Glutamatergic neuron (in vitro differentiated cells): Measurements from ENCODE around the gene SPSB3. TPM values are rescaled to one million over a fixed set of nuclear protein-coding genes. Genes with fewer than 3 reads are reported as not detected.
A peak's percentile ranks its signal among the peaks of the same experiment; 100 is the strongest.
"Not testable (repeated sequence)": the region's sequence is repeated elsewhere in the genome, so short reads cannot be mapped to it uniquely, and the experiment has no call there.

ENCODE experiments used
- DNase-seq: peaks from one replicate; pipeline ENCODE4 v3.0.0; 2022
- H3K27ac Mint-ChIP-seq: one replicate; pipeline ENCODE4 v1.8.0; 2020; ENCODE audit warnings: mild to moderate bottlenecking, mixed read lengths, inconsistent platforms; ENCODE audit not compliant: unreplicated experiment
- H3K27me3 Mint-ChIP-seq: one replicate; pipeline ENCODE4 v1.8.0; 2020; ENCODE audit warnings: mild to moderate bottlenecking, moderate library complexity, mixed read lengths, inconsistent platforms; ENCODE audit not compliant: unreplicated experiment
- H3K36me3 Mint-ChIP-seq: one replicate; pipeline ENCODE4 v1.8.0; 2020; ENCODE audit warnings: mild to moderate bottlenecking, mixed read lengths, inconsistent platforms; ENCODE audit not compliant: unreplicated experiment
- H3K4me1 Mint-ChIP-seq: one replicate; pipeline ENCODE4 v1.8.0; 2020; ENCODE audit warnings: mild to moderate bottlenecking, low read depth, mixed read lengths, inconsistent platforms; ENCODE audit not compliant: unreplicated experiment
- H3K4me3 Mint-ChIP-seq: one replicate; pipeline ENCODE4 v1.8.0; 2020; ENCODE audit warnings: mild to moderate bottlenecking, mixed read lengths, inconsistent platforms; ENCODE audit not compliant: unreplicated experiment
- H3K9me3 Mint-ChIP-seq: one replicate; pipeline ENCODE4 v1.8.0; 2020; ENCODE audit warnings: mild to moderate bottlenecking, moderate library complexity, mixed read lengths, inconsistent platforms; ENCODE audit not compliant: unreplicated experiment
- total RNA-seq: library from RNA; stranded (reverse); fragmentation: NEBNext Ultra II Directional; extraction: Animal tissue kit (Norgen Biotek cat#: 25700); gene quantifications from one replicate; pipeline ENCODE4 v1.2.1, GENCODE V29; 2021; ENCODE audit not compliant: unreplicated experiment
- TF ChIP-seq, protein P1 (sequence below): fragments of 200-600 bp; sonication (generic); IDR thresholded peaks from one replicate; pipeline ENCODE4 v1.5.0; 2021; ENCODE audit not compliant: partially characterized antibody, unreplicated experiment

The SPSB3 gene
- total RNA-seq, 1 donor from 2014 or later: 80.4 TPM

DNA sequence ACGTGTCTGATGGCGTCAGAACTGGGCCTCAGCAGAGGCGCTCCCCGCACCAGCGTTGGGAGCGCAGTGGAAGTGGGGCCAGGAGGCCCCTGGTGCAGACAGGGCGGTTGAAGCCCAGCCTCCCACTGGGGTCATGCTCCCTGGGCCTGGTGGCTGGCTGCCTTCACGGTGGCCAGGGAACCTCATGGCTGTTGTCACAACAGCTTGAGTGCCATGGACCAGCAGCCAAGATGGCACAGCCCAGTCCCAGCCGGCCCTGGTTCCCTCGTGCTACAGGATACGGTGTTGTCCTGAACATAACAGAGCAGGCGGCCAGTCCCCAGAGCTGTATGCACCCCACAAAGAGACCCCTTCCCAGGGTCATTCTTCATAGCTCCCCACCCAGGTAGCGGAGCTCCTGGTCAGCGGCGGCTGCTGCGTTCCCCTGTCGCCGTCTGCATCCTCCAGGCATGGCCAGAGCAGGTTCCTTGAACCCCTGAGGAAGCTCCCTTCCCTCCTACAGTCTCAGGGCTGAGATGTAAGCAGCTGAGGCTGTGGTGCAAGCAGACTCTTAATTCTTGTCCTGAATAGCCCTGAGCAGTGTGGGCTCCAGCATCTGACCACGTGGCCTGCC lies 40.7 kb downstream of the SPSB3 start:
- Mint-ChIP-seq H3K27me3 (peaks cover 6% of the 10 kb centered on the region), H3K36me3 (peaks cover 7% of the 10 kb centered on the region), H3K4me3 (peak overlapping the region; percentile 56), H3K27ac (peak overlapping the region; percentile 52), H3K4me1 (no peaks in the 10 kb centered on the region), H3K9me3 (peaks cover 3% of the 10 kb centered on the region)
- DNase-seq: peak; percentile 12
- TF ChIP-seq, protein P1, sequence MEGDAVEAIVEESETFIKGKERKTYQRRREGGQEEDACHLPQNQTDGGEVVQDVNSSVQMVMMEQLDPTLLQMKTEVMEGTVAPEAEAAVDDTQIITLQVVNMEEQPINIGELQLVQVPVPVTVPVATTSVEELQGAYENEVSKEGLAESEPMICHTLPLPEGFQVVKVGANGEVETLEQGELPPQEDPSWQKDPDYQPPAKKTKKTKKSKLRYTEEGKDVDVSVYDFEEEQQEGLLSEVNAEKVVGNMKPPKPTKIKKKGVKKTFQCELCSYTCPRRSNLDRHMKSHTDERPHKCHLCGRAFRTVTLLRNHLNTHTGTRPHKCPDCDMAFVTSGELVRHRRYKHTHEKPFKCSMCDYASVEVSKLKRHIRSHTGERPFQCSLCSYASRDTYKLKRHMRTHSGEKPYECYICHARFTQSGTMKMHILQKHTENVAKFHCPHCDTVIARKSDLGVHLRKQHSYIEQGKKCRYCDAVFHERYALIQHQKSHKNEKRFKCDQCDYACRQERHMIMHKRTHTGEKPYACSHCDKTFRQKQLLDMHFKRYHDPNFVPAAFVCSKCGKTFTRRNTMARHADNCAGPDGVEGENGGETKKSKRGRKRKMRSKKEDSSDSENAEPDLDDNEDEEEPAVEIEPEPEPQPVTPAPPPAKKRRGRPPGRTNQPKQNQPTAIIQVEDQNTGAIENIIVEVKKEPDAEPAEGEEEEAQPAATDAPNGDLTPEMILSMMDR: no peak

DNA sequence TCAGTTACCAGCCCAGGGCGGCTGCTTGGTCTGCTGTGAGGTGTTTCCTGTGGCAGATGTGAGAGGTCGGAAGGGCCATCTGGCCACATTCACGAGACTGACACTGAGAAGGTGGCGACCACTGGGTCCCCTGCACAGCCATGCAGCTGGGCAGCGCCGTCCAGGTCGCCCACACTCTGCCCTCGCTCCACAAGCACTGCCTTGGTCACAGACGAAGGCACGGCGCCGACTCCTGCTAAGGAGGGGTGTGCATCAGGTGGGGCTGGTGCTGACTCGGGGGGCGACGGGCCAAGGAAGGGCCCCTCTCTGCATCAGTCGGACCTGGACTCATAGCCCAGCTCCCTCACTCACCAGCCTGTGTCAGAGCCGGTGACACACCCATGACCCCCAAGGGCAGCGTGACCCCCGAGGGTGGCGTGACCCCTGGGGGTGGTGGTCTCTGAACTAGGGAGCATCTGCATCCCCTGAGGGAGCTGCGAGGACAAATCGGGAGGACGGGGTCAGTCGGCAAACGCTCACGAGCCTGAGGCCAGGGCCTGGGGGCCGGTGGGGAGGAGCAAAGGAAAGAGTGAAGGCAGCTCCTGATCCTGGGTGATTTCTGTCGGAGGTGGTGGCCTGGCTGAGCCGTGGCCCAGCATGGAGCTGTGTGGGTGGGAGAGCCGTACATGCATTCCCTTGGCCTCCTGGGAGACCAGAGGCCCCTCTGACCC lies 41.4 kb downstream of the SPSB3 start:
- peaks cover 3% of the 10 kb centered on the region for H3K9me3 Mint-ChIP-seq
- TF ChIP-seq, protein P1: no peak
- DNase-seq: no peak
- peaks cover 6% of the 10 kb centered on the region for H3K27me3 Mint-ChIP-seq
- peaks cover 7% of the 10 kb centered on the region for H3K36me3 Mint-ChIP-seq
- H3K4me3 Mint-ChIP-seq: peak overlapping the region; percentile 56
- no peaks in the 10 kb centered on the region for H3K4me1 Mint-ChIP-seq
- H3K27ac Mint-ChIP-seq: no peak overlapping the region

DNA sequence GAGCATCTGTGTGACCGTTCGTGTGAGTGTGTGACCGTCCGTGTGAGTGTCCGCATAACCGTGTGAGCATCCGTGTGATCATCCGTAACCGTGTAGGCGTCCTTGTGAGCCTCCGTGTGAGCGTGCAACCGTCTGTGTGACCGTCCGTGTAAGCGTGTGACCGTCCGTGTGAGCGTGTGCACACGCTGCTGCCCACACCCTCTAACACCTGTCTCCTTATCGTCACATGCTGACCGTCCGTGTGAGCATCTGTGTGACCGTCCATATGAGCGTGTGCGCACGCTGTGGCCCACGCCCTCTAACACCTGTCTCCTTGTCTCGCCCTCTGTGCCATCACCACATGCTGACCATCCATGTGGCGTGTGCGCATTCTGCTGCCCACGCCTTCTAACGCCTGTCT lies 42.1 kb downstream of the SPSB3 start:
- H3K27ac Mint-ChIP-seq: no peak overlapping the region
- H3K36me3 Mint-ChIP-seq: peaks cover 7% of the 10 kb centered on the region
- H3K9me3 Mint-ChIP-seq: peaks cover 3% of the 10 kb centered on the region
- H3K27me3 Mint-ChIP-seq: peaks cover 6% of the 10 kb centered on the region
- DNase-seq: no peak
- H3K4me3 Mint-ChIP-seq: no peak overlapping the region
- TF ChIP-seq, protein P1: no peak
- no peaks in the 10 kb centered on the region for H3K4me1 Mint-ChIP-seq

DNA sequence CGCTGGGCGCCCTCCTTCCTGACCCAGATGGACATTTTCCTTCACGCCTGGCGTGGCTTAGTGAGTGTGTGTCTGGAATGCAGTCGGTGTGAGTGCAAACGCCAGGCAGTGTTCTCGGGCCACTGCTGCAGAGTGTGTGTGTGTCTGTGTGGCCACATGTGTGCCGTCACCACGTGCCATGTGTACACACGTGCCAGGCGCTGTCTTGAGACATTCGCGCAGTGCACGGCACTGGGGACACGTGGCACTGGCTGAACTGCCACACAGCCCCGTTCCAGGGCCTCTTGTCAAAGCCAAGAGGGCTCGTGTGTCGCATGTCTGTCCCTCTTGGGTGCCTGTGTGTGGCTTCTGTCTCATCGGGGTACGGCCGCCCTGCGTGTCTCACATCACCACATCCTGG lies 47.6 kb downstream of the SPSB3 start:
- H3K4me1 Mint-ChIP-seq: no peaks in the 10 kb centered on the region
- no peak overlapping the region for H3K27ac Mint-ChIP-seq
- peaks cover 3% of the 10 kb centered on the region for H3K9me3 Mint-ChIP-seq
- no peak overlapping the region for H3K4me3 Mint-ChIP-seq
- no peak for DNase-seq
- TF ChIP-seq, protein P1: no peak
- peaks cover 4% of the 10 kb centered on the region for H3K27me3 Mint-ChIP-seq
- no peaks in the 10 kb centered on the region for H3K36me3 Mint-ChIP-seq

DNA sequence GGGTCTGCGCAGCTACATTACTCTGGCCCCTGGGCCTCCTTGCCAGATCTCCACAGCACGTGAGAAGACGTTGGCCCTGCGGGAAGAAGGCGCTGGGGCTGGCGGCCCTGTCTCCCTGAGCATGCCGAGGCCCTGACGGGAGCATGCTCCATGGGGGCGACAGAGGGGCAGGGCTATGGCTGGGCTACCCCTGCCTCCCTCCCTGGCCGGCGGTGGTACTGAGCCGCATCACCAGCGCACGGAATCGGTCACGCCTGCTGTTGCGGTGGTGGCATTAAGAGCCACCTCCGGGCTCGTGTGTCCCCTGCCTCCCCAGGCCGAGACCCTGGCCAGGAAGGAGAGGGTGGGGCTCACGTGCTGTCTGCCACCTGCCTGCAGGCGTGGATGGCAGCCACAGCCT lies 48.2 kb downstream of the SPSB3 start:
- TF ChIP-seq, protein P1: no peak
- Mint-ChIP-seq H3K4me3 (no peak overlapping the region), H3K27me3 (peaks cover 4% of the 10 kb centered on the region), H3K4me1 (no peaks in the 10 kb centered on the region), H3K36me3 (no peaks in the 10 kb centered on the region), H3K27ac (no peak overlapping the region), H3K9me3 (peaks cover 3% of the 10 kb centered on the region)
- DNase-seq: no peak

DNA sequence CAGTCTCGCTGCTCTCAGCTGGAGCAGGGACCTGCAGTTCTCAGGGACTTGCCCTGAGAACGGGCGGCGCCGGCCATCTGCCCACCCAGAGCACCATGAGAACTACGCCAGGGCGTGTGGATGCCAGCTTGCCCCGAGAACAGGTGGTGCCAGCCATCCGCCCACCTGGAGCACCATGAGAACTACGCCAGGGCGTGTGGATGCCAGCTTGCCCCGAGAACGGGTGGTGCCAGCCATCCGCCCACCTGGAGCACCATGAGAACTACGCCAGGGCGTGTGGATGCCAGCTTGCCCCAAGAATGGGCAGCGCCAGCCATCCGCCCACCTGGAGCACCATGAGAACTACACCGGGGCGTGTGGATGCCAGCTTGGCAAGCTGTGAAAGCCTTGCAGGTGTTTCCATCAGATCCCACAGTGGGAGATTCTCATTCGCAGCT lies 49.8 kb downstream of the SPSB3 start:
- not testable (repeated sequence) for H3K4me1 Mint-ChIP-seq, H3K27ac Mint-ChIP-seq, DNase-seq, H3K4me3 Mint-ChIP-seq, H3K36me3 Mint-ChIP-seq, H3K9me3 Mint-ChIP-seq, H3K27me3 Mint-ChIP-seq
